GM19238 (cell line): ENCODE results near the gene VEPH1.
"Not testable (repeated sequence)": the region's sequence is repeated elsewhere in the genome, so short reads cannot be mapped to it uniquely, and the experiment has no call there.

ENCODE experiments used
- DNase-seq: peaks from one replicate; pipeline ENCODE4 v3.0.0; 2011; ENCODE audit warnings: low spot score; ENCODE audit not compliant: insufficient read length

Gene VEPH1

DNA sequence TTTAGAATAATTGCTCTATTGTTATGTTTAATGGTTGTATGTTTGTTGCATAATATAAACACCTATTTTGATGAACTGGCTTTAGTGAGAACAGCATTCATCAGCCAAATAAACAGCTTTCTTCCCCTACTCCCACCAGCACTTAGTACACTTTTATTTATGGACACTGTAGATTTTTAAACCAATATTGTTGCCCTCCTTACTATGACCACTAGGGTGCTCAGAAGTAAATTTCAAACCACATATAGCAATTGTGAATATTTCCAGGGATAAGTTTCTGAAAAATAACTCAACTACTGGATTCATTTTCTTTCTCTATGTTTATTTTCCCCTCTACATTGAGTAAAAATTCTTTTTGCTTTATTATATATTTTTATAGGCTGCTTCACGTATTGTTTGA lies 151.2 kb downstream of the VEPH1 start:
- DNase-seq, result no peak

DNA sequence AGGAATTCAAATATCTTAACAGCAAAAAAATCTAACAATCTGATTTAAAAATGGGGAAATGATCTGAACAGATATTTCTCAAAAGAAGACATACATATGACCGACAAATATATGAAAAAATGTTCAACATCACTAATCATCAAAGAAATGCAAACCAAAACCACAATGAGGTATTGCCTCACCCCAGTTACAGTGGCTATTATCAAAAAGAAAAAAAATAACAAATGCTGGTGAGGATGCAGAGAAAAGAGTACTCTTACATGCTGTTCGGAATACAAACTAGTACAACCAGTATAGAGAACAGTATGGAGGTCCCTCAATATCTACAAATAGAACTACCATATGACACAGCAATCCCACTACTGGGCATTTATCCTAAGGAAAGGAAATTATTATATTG lies 152.6 kb downstream of the VEPH1 start:
- not testable (repeated sequence) for DNase-seq

DNA sequence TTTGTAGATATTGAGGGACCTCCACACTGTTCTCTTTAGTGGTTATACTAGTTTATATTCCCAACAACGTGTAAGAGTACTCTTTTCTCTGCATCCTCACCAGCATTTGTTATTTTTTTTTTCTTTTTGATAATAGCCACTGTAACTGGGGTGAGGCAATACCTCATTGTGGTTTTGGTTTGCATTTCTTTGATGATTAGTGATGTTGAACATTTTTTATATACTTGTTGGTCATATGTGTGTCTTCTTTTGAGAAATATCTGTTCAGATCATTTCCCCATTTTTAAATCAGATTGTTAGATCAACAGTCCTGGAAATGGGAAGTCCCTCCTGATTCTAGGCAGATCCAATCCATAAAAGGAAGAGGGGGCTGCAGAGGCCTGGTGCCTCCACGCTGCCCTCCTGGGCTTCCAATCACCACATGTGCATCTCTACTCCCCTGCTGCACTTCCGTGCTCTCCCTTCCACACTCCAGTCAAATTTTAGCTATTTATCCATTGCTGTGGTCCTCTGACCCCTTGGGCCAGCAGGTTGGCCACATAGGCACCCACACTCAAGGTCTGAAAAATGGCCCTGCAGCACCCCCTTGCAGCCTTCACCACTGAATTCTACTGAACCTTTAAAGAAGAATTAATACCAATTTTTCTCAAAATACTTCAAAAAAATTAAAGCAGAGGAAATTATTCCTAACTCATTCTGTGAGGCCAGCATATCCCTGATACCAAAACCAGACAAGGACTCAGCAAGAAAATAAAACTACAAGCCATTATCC lies 154.7 kb downstream of the VEPH1 start:
- DNase-seq, result not testable (repeated sequence)

DNA sequence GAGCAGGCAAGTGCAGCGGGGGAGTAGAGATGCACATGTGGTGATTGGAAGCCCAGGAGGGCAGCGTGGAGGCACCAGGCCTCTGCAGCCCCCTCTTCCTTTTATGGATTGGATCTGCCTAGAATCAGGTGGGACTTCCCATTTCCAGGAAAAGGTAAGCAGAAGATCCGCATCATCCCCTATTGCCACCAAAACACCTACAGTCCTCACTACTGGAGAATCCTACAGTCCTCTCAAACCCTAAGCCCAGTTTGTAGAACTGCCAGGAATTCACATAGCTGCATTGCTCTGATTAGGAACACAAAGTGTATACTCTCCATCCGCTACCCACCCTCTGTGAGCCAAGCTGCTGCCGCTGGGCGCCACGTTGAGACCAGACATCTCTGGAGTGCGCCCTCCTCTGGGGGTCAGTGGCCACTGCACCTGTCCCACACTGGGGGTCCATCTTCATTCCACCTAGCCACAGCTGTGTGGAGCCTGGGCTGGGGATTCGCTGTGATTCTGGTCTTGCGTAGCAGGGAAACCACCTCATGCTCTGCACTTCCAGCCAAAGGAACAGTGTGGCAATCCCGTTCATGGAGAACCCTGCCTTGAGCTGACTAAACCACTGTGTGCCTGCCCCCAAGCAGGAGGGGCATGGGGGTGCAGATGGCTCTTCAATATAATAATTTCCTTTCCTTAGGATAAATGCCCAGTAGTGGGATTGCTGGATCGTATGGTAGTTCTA lies 155.5 kb downstream of the VEPH1 start:
- no peak for DNase-seq

DNA sequence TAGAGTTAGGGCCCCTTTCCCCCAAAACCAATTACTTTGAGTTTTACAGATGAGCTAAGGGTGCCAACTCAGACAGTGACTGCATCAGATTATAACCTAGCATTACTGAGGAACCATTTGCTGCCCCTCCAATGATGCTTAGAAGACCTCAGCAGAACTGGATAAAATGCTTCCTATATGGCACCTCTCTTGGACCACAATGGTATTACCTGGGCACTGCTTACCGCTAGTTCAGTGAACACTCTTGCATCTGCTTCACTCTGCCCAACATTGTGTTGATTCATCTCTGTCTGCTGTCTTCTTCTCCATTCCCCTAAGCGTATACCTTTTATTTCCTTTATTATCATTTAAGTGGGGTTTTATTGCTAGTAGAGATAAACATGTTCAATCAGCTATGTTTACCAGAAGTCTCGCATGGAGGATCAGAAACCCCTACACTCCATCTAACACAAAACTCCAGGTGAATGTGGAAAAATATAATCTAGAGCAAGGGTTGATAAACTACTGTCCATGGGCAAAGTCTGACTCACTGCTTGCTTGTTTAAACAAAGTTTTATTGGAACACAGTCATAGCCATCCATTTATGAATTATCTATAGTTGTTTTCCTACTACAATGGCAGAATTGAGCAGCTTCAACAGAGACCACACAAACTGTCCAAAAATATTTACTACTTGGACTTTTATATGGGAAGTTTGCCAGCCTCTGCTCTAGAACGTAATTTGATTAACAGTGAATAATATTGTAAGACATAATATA lies 166.8 kb downstream of the VEPH1 start:
- no peak for DNase-seq

DNA sequence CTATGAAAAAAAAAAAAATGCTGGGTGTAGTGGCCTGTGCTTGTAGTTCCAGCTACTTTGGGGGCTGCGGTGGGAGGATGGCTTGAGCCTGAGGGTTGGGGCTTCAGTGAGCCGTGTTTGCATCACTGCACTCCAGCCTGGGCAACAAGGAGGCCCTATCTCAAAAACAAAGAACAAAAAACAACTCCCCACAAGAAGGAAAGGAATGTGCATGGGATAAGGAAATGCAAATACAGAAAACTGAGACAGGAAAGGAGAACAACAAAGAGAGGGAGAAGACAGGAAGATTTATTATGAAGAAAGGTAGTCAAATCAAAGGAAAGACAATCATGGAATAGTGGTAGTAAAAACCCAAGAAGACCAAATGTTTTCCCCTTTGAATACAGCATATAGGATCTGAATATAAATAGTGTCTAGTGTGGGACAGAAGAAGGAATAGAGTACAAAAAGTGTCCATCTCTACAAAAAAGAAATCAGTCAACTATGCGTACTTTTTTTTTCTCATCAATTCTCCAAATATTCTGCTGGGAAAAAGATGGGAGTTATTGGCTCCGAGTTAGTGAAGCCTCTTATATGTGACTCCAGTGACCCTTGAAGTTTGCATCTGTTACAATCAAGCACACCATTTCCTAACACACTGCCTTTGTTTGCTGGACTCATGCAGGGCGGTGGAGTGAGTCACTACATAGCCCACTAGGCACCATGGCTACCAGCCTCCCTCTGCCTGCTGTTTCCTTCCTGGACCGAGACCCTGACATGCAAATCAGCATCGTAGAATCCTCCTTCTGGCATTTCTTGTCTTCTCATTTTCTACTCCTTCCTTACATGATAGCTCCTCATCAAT lies 167.8 kb downstream of the VEPH1 start:
- DNase-seq, result no peak

DNA sequence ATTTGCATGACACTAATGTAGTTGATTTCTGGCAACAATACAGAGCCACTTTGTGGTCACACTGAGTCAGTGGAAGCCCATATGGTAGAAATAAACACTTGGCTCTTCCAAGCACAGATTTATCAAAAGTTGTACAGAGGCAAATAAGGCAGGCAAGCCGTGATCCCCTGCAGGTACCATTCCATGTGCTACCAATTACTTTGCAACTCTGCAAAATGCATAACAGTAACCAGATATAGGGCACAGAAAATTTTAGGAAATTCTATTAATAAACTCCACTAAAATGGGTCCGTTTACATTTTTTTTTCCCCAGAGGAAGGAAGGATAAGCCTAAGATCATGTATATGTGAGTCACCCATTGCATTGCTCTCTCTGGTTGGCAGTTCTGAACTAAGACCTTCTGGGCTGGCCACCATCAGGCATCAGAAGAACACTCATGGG lies 169.6 kb downstream of the VEPH1 start:
- no peak for DNase-seq

DNA sequence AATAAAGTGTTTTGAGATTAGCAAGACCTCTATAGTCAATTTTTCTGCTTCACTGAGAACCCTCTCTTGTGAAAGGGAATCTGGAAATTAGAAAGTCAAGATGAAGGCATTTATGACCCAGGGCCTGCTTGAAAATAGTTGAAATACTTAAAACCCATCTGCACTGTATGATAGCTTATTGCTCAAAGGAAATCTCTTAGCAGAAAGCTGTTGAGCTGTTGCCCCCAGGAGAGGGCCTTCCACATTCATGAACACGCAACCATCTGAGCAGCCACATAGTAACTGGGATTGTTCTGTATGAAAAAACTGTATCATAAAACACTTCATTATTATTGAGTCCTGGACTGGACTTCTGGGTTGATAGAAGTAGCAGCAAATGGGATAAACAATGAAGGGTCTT lies 173.0 kb downstream of the VEPH1 start:
- no peak for DNase-seq

DNA sequence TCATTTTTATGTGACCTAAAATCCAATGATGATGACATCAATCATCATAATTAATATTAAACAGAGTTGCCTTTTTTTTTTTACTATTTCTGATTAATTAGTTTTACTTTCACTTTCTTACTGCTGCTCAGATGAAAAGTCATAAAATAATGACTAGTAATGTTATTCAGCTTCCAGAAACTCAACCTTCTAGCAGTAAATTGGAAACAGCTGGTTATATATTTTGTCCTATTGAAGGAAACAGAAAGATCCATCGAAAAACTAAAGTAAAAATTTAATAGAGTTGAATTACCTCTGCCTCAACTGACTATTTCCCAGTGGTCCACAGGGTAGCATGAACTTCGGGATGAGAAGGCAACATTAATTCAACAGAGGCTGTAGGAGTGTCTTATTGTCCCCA lies 173.7 kb downstream of the VEPH1 start:
- DNase-seq, result no peak

DNA sequence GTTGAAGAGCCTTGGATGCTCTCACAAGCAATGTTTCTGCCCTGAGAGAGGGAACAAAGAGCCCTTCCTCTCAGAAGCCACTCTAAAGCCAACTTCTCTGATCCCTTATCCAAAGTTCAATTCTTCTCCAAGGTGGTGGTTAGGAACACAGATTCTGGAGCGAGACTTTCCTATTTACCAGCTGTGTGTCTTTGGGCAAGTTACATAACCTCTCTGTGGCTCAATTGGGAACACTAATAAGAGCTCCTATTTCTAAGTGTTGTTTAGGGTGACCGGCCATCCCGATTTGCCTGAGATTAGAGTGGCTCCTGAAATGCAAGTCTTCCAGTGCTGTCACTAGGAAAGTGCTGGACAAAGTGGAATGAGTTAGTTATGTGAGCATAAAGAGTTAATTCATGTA lies 175.4 kb downstream of the VEPH1 start:
- no peak for DNase-seq

DNA sequence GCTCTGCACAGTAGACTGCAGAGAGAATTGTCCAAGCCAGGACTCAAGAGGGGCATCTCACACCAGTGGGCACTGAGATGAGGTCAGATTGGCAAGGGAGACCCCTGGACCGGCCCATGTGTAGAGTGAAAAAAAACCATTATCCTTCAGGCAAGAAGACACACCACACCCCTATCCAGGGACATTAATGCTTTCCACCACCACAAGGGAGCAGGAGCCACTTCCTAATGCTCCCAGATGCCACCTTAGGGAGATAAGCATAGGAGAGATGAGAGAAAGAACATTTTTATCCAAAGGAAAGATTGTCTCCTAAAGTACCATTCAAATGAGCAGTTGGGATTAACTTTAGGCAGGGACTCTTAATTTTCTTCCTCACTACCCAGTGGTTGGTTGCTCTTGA lies 176.2 kb downstream of the VEPH1 start:
- no peak for DNase-seq

DNA sequence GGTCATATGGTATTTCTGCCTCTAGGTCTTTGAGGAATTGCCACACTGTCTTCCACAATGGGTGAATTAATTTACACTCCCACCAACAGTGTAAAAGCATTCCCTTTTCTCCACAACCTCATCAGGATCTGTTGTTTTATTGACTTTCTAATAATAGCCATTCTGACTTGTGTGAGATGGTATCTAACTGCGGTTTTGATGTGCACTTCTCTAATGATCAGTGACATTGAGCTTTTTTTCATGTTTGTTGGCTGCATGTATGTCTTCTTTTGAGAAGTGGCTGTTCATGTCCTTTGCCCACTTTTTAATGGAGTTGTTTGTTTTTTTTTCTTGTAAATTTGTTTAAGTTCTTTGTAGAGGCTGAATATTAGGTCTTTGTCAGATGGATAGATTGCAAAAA lies 178.3 kb downstream of the VEPH1 start:
- not testable (repeated sequence) for DNase-seq

DNA sequence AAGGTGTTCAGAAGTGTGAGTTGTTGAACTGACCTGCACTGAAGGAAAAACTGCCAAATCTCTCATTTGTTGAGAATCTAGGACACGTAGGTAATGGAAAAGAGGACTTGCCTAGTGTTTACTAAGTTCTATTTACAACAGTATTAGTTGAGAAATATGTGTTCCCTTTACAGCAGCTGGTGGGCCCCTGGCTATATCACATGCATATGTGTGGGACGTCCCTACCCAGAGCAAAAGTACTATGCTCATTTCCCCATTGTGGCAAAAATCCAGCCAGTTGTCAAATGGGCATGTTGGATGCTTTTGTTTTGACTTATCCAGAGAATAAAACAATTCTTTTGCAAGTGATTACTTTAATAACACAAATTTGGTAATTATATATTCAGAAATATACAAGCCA lies 179.9 kb downstream of the VEPH1 start:
- no peak for DNase-seq

DNA sequence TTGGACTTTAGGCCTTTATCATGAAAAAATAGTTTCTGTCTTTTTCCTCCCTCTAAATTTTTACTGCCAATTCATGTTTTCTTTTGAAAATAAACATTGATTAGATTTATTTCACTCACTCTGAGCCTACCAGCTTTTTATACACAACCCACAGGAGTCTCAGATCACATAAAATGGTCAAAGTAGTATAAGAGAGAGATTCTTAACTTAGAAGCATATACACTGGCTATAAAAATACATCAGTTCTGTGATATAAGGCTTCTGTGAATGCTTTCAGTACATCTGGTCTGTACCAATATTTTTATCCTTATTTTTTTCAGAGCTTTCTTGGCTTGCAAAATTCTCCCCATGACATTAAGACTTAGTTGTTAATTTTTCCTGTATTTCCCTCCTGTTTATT lies 183.5 kb downstream of the VEPH1 start:
- DNase-seq, result no peak

DNA sequence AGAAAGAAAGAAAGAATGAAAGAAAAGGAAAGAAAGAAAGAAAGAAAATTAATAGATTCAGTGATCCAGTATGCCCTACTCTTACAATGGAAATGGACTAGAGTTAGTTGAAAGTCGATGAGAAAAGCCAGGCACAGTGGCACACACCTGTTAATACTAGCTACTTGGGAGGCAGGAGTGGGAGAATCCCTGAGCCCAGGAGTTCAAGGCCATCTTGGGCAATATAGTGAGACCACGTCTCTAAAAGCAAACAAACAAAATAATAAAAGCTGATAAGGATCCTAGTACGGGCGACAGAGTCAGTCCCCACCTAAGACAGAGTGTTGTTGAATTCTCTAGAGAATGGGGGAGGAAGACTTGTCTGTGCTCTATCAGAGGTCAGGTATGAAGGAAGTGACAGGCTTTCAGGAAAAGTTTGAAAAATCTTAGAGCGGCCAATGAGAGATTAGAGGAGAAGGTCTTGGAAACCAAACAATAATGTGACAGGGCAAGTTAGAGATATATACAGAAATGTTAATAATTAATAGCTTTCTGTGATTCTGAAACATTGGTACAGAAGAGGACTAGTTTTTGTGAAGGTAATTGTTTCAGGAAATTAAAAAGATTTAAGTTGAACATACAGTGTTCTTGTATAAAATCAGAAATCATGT lies 184.5 kb downstream of the VEPH1 start:
- no peak for DNase-seq

DNA sequence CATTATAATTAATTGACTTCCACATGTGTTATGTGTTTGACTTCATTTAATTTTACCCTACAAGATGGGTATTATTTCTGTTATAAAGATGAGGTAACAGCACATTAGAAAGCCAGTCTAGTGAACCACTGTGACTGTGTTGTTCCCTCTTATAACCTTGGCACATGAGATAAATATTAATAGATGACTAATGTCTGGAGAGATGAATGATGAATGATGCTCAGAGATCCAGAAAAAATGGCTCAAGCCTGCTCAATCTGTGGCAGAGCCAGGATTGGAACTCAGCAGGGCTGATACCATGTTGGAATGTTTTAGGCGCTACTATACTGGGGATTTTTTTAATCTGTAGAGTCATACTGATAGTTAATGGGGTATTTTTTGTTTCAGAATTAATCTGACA lies 185.3 kb downstream of the VEPH1 start:
- no peak for DNase-seq

DNA sequence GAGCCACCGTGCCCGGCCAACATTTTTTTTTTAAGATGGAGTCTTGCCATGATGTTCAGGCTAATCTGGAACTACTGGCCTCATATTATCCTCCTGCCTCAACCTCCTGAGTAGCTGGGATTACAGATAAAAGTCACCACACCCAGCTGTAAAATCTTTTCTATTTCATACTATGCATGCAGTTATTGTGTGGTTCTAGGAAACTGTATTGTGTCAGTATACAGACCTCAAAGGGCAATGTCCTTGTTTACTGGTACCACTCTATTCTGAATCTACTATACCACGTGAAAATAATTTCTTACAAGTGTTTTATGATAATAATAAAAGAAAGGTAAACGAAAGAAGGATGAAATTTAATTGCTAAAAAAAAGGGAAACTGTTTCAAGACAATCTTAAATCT lies 190.0 kb downstream of the VEPH1 start:
- no peak for DNase-seq

DNA sequence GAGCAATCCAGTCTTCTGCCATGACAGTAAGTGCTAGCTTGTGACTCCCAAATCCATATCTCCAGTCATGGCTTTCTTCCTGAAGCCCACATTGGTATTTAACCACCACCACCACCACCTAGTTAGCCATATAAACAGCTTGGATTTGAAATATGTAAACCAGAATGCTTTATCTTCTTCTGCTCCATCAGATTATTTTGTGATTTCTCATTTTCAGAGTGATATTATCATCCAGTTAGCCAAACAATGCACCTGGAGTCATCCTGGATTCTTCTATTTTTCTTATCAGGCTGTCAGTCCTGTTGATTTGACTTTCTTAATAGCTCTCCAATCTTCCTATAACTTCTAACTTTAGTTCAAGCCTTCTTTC lies 190.9 kb downstream of the VEPH1 start:
- DNase-seq, result no peak

DNA sequence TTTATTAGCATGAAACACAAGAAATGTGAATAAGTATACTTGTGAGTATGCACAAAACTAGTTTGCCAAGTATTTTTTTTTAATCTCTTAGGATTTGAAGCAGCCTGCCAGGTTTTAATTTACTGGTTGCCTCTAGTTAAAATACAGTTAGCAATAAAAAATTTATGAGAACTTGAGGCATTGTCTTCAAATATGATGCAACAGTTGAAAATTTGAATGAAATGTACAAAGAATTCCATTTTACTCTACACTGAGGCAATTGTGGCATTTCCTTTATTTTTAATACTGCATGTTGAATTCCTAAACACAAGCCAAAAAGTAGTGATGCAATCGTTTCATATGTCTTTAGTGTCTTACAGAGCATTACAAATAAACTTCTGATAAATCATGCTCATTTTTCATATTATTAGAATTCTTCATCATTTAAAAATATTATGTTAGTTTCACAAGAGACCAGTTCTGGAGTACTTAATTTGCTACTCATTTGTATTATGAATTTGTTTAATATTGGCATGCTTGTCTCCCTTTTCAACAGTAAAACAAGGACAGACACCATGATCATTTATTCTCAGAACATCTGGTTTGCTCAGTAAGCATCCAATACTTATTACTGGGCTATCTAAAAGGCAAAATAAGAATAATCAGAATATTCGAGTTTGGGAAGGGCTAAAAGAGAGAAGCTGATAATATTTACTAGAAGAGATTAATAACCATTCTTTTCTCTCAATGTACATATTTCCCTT lies 191.4 kb downstream of the VEPH1 start:
- DNase-seq, result no peak
